K562 (cell line): ENCODE data around the gene NOS2. TPM values are rescaled to one million over a fixed set of nuclear protein-coding genes. Genes with fewer than 3 reads are reported as not detected.

Experiments
- CSDE1 ChIP-seq, 2 experiments: fragments of 450-650 bp; IDR thresholded peaks; 2 replicates each; pipeline ENCODE4 v1.6.1; 2016; ENCODE audit warnings: mild to moderate bottlenecking in 1 of 2
- CXXC5 ChIP-seq: fragments of 250-450 bp; sonication (Bioruptor Pico); IDR thresholded peaks from 2 replicates; pipeline ENCODE4 v1.8.0; 2022; ENCODE audit warnings: inconsistent platforms, mild to moderate bottlenecking, moderate library complexity
- ETV1 ChIP-seq: fragments of 450-650 bp; conservative IDR thresholded peaks from 2 replicates; pipeline ENCODE4 v1.6.1; 2016; ENCODE audit warnings: missing genetic modification characterization, control low read depth, low read depth, missing compliant biosample characterization
- NCOA1 ChIP-seq: fragments of 450-650 bp; IDR thresholded peaks from 2 replicates; pipeline ENCODE4 v1.6.1; 2016; ENCODE audit warnings: low read depth
- NFIX ChIP-seq: fragments of 250-450 bp; sonication (Bioruptor Pico); IDR thresholded peaks from 2 replicates; pipeline ENCODE4 v1.4.0; 2020; ENCODE audit warnings: low read depth, mild to moderate bottlenecking, moderate library complexity
- NR2F6 ChIP-seq: fragments of 450-650 bp; formaldehyde crosslinking; IDR thresholded peaks from 2 replicates; pipeline ENCODE4 v1.4.0; 2020; ENCODE audit warnings: mild to moderate bottlenecking
- PTBP1 ChIP-seq: fragments of 200-400 bp; formaldehyde crosslinking; IDR thresholded peaks from 2 replicates; pipeline ENCODE4 v1.6.1; 2017; ENCODE audit warnings: low read depth, low read length
- RCOR1 ChIP-seq, 2 experiments: IDR thresholded peaks; 2 replicates each; pipeline ENCODE4 v1.6.1; 2012; ENCODE audit warnings: low read depth in 2 of 2, low read length in 2 of 2, borderline replicate concordance in 1 of 2, improper control_type of control experiment in 1 of 2
- RERE ChIP-seq: sonication (generic); formaldehyde crosslinking; IDR thresholded peaks from 2 replicates; pipeline ENCODE4 v1.8.0; 2023; ENCODE audit warnings: missing genetic modification reagents, mild to moderate bottlenecking, borderline replicate concordance
- TEAD1 ChIP-seq, 2 experiments: fragments of 450-650 bp in 1 of 2; sonication (generic) in 1 of 2; formaldehyde crosslinking; IDR thresholded peaks; 2 replicates each; pipeline versions ENCODE4 v1.4.0 to v1.8.0; 2020 to 2022; ENCODE audit warnings: mild to moderate bottlenecking in 2 of 2, missing genetic modification reagents in 1 of 2
- TEAD2 ChIP-seq: fragments of 450-650 bp; IDR thresholded peaks from 2 replicates; pipeline ENCODE4 v1.6.1; 2016; ENCODE audit warnings: missing genetic modification characterization, control low read depth, missing compliant biosample characterization
- TEAD4 ChIP-seq, 2 experiments: sonication (generic) in 1 of 2; formaldehyde crosslinking in 1 of 2; IDR thresholded peaks; 2 replicates each; pipeline versions ENCODE4 v1.6.1 to v1.8.0; 2012 to 2022; ENCODE audit warnings: borderline replicate concordance in 1 of 2, inconsistent platforms in 1 of 2, low read length in 1 of 2, mild to moderate bottlenecking in 1 of 2, missing genetic modification reagents in 1 of 2
- TFAM ChIP-seq: fragments of 250-450 bp; sonication (Bioruptor Pico); conservative IDR thresholded peaks from 2 replicates; pipeline ENCODE4 v1.5.0; 2021; ENCODE audit warnings: mild to moderate bottlenecking, moderate library complexity
- YY1 ChIP-seq, 3 experiments: IDR thresholded peaks; 2 replicates each; pipeline ENCODE4 v1.6.1; 2011; ENCODE audit warnings: low read length in 2 of 3, mild to moderate bottlenecking in 2 of 3, moderate library complexity in 2 of 3, borderline replicate concordance in 1 of 3, control low read depth in 1 of 3, low read depth in 1 of 3; ENCODE audit not compliant: insufficient read depth in 3 of 3, insufficient replicate concordance in 2 of 3, control insufficient read depth in 1 of 3, insufficient read length in 1 of 3; ENCODE audit errors: extremely low read depth in 1 of 3
- ZEB2 ChIP-seq: fragments of 450-650 bp; IDR thresholded peaks from 2 replicates; pipeline ENCODE4 v1.6.1; 2016
- ZNF507 ChIP-seq: conservative IDR thresholded peaks from 2 replicates; pipeline ENCODE4 v1.6.1; 2017; ENCODE audit warnings: missing genetic modification characterization, missing compliant biosample characterization
- ZNF668 ChIP-seq: fragments of 250-450 bp; sonication (Bioruptor Pico); IDR thresholded peaks from 2 replicates; pipeline ENCODE4 v1.8.0; 2022; ENCODE audit warnings: mild to moderate bottlenecking, inconsistent platforms
- polyA plus RNA-seq, 8 experiments: library from polyadenylated mRNA; depleted of rRNA in 4 of 8; stranded (reverse) in 5 of 8; unstranded in 3 of 8; fragments of >200 nt; fragmentation: Nextera tagmentation in 2 of 8; fragmentation: Illumina TruSeq in 1 of 8; extraction: Ambion mirVana in 2 of 8; extraction: Trizol in 1 of 8; gene quantifications; 2 replicates each; pipeline versions ENCODE4 v1.2.1 to v1.2.3, GENCODE V29; 2011 to 2014; ENCODE audit warnings: inconsistent platforms in 1 of 8, missing spikeins in 1 of 8
- total RNA-seq, 7 experiments: library from RNA; depleted of rRNA in 6 of 7; stranded (reverse); fragments of >200 nt in 6 of 7; fragmentation: Illumina TruSeq in 2 of 7; extraction: Trizol in 2 of 7; gene quantifications; 2 replicates each; pipeline versions ENCODE4 v1.2.1 to v1.2.3, GENCODE V29; 2011 to 2021; ENCODE audit warnings: low replicate concordance in 1 of 7

The NOS2 gene
- total and polyA plus RNA-seq, 9 of the 15 experiments (the other 6 are each of a cell fraction or from before 2014, with no cell fraction given): not detected

GRCh38 chr17:27747462-27748359, 52.6 kb downstream of the NOS2 start (continued):
- TF ChIP-seq RERE (no peak), ETV1 (tag) (peak; percentile 52; the same call in 1 of the 2 replicates), RCOR1 (IDR thresholded peaks at IDR 0.05; ENCODE audit: borderline replicate concordance in 1 of 2, low read depth in 2 of 2, low read length in 2 of 2) (0 out of 4 replicates have a peak, but pooled peaks of 1 of the 2 experiments have one; percentile 36), ZNF507 (no peak), NR2F6 (CRISPR knock-in tag) (peak; percentile 80; the same call in 1 of the 2 replicates), NCOA1 (no peak), TEAD2 (tag) (peak; percentile 98), TEAD4 (IDR thresholded peaks at IDR 0.05; ENCODE audit: low read length) (peak; percentile 92), TEAD4 (CRISPR knock-in tag; IDR thresholded peaks at IDR 0.05; ENCODE audit: borderline replicate concordance) (0 out of 2 replicates have a peak, but pooled peaks have one; percentile 64), PTBP1 (no peak), ZNF668 (CRISPR knock-in tag) (no peak), CXXC5 (CRISPR knock-in tag) (no peak), YY1 (IDR thresholded peaks at IDR 0.05; ENCODE audit: borderline replicate concordance in 1 of 3, control insufficient read depth in 1 of 3, extremely low read depth in 1 of 3, insufficient read depth in 3 of 3, insufficient read length in 1 of 3, insufficient replicate concordance in 2 of 3, low read depth in 1 of 3, low read length in 2 of 3) (peak in 1 of 3 experiments; percentile 38), ZEB2 (0 out of 2 replicates have a peak, but pooled peaks have one; percentile 20), TEAD1 (CRISPR knock-in tag; IDR thresholded peaks at IDR 0.05) (peak; percentile 97 to 99), NFIX (CRISPR knock-in tag) (no peak), TFAM (CRISPR knock-in tag) (no peak), CSDE1 (IDR thresholded peaks at IDR 0.05) (no peak)
- TF ChIP-seq, all 486 proteins: peak for 14
